Activated effector memory CD4-positive, alpha-beta T cell treated with anti-CD3 and anti-CD28 coated beads, Interleukin-2, amount 50 U/mL, for 16 hours (primary cell): Measurements from ENCODE around the gene SCARB1.

ENCODE experiments used
- DNase-seq: peaks from one replicate; pipeline ENCODE4 v3.0.0-alpha.2; 2020

Gene SCARB1

GRCh38 chr12:124837958-124838803 is 25.5 kb downstream of the SCARB1 start:
- no peak for DNase-seq

- no peak for DNase-seq
Observed at GRCh38 chr12:124837249-124837897, 26.3 kb downstream of the SCARB1 start.

- DNase-seq: no peak
Observed at GRCh38 chr12:124836759-124837158, 26.9 kb downstream of the SCARB1 start.

GRCh38 chr12:124835656-124836410 is 27.8 kb downstream of the SCARB1 start:
- no peak for DNase-seq

- DNase-seq: no peak
Observed at GRCh38 chr12:124834822-124835221, 28.8 kb downstream of the SCARB1 start.

GRCh38 chr12:124833693-124834122 is 30.0 kb downstream of the SCARB1 start:
- no peak for DNase-seq

GRCh38 chr12:124832856-124833255 is 30.8 kb downstream of the SCARB1 start:
- no peak for DNase-seq

GRCh38 chr12:124831590-124831989 is 32.1 kb downstream of the SCARB1 start:
- DNase-seq: no peak

- no peak for DNase-seq
Observed at GRCh38 chr12:124830306-124830705, 33.4 kb downstream of the SCARB1 start.

- DNase-seq: no peak
Observed at GRCh38 chr12:124829708-124830304, 33.9 kb downstream of the SCARB1 start.

- no peak for DNase-seq
Observed at GRCh38 chr12:124829008-124829707, 34.5 kb downstream of the SCARB1 start.

GRCh38 chr12:124828264-124829007 is 35.2 kb downstream of the SCARB1 start:
- DNase-seq: no peak

- DNase-seq: no peak
Observed at GRCh38 chr12:124827588-124828184, 36.0 kb downstream of the SCARB1 start.

GRCh38 chr12:124824195-124824594 is 39.5 kb downstream of the SCARB1 start:
- no peak for DNase-seq

- no peak for DNase-seq
Observed at GRCh38 chr12:124823272-124823970, 40.2 kb downstream of the SCARB1 start.

GRCh38 chr12:124822218-124822617 is 41.4 kb downstream of the SCARB1 start:
- DNase-seq: no peak

GRCh38 chr12:124821252-124822200 is 42.1 kb downstream of the SCARB1 start:
- no peak for DNase-seq

GRCh38 chr12:124820199-124820598 is 43.5 kb downstream of the SCARB1 start:
- DNase-seq: no peak

- no peak for DNase-seq
Observed at GRCh38 chr12:124819525-124819924, 44.1 kb downstream of the SCARB1 start.
